Breast epithelium (tissue), 4 donors: ENCODE data around the gene PKNOX2. TPM values are rescaled to one million over a fixed set of nuclear protein-coding genes. Genes with fewer than 3 reads are reported as not detected.
"Not testable (repeated sequence)": the region's sequence is repeated elsewhere in the genome, so short reads cannot be mapped to it uniquely, and the experiment has no call there.

Source experiments
- DNase-seq, 2 donors: peaks; one replicate each; pipeline ENCODE4 v3.0.0-alpha.2; 2019; ENCODE audit warnings: low spot score in 2 of 2
- H3K27ac ChIP-seq, 2 donors: fragments of 200-600 bp; sonication (generic) in 1 of 2; one replicate each; pipeline ENCODE4 v1.5.1; 2016 to 2019; ENCODE audit warnings: mild to moderate bottlenecking in 1 of 2
- H3K27me3 ChIP-seq, 2 donors: fragments of 200-600 bp; sonication (generic) in 1 of 2; one replicate each; pipeline versions ENCODE4 v1.5.1 to v1.6.0; 2017 to 2019; ENCODE audit warnings: control low read depth in 1 of 2, mild to moderate bottlenecking in 1 of 2
- H3K36me3 ChIP-seq: fragments of 200-600 bp; one replicate; pipeline ENCODE4 v1.5.1; 2019
- H3K4me1 ChIP-seq, 2 donors: fragments of 200-600 bp; sonication (generic); one replicate each; pipeline ENCODE4 v1.5.1; 2016 to 2019; ENCODE audit warnings: control low read depth in 1 of 2
- H3K4me3 ChIP-seq, 3 donors: fragments of 200-600 bp; sonication (generic); 1 replicate in 2 of 3; 2 replicates in 1 of 3; pipeline ENCODE4 v1.5.1; 2016 to 2019; ENCODE audit warnings: mild to moderate bottlenecking in 3 of 3, moderate library complexity in 2 of 3
- H3K9me3 ChIP-seq, 2 donors: fragments of 200-600 bp; sonication (generic) in 1 of 2; one replicate each; pipeline ENCODE4 v1.5.1; 2016 to 2019; ENCODE audit warnings: control low read depth in 1 of 2
- POLR2A ChIP-seq: fragments of 450-650 bp; IDR thresholded peaks from one replicate; pipeline ENCODE4 v1.6.1; 2016; ENCODE audit warnings: antibody characterized with exemption, mild to moderate bottlenecking, moderate library complexity
- POLR2AphosphoS5 ChIP-seq, 3 donors: sonication (generic); formaldehyde crosslinking; IDR thresholded peaks; one replicate each; pipeline ENCODE4 v1.6.1; 2017; ENCODE audit warnings: antibody characterized with exemption in 3 of 3
- intact Hi-C: fragments of 100-400 bp; cut with DNase I; formaldehyde crosslinking; loops from one replicate; pipeline ENCODE4 v1.15.1; 2023; ENCODE audit warnings: low total_unique reads
- total RNA-seq, 3 donors: library from RNA; depleted of rRNA; stranded (reverse); fragments of >200 nt; gene quantifications; one replicate each; pipeline ENCODE4 v1.1.0, GENCODE V29; 2016
- TF ChIP-seq, protein P1 (sequence below), 3 donors: fragments of 450-650 bp; IDR thresholded peaks; one replicate each; pipeline ENCODE4 v1.5.1; 2016 to 2017; ENCODE audit warnings: antibody characterized with exemption in 3 of 3, mild to moderate bottlenecking in 3 of 3, moderate library complexity in 3 of 3

PKNOX2 gene
- total RNA-seq, 3 donors from 2014 or later, result 0.32 to 1.0 (median 0.66) TPM

- H3K27ac ChIP-seq, result no peak overlapping the region
- H3K4me3 ChIP-seq, result no peak overlapping the region
- intact Hi-C loops, result no loop called here
- no peak for TF ChIP-seq POLR2A
- no peaks in the 10 kb centered on the region for H3K9me3 ChIP-seq
- H3K27me3 ChIP-seq, result no peaks in the 10 kb centered on the region
- no peak for DNase-seq
- H3K4me1 ChIP-seq, result no peaks in the 10 kb centered on the region
- H3K36me3 ChIP-seq, result no peaks in the 10 kb centered on the region
Observed at GRCh38 chr11:125218336-125218735, 53.8 kb downstream of the PKNOX2 start.

GRCh38 chr11:125221461-125221860 lies 56.9 kb downstream of the PKNOX2 start:
- Histone ChIP-seq H3K36me3 (no peaks in the 10 kb centered on the region), H3K4me3 (no peak overlapping the region), H3K27ac (no peak overlapping the region), H3K27me3 (no peaks in the 10 kb centered on the region), H3K9me3 (no peaks in the 10 kb centered on the region), H3K4me1 (no peaks in the 10 kb centered on the region)
- intact Hi-C loops, result no loop called here
- no peak for DNase-seq
- TF ChIP-seq, protein P1, sequence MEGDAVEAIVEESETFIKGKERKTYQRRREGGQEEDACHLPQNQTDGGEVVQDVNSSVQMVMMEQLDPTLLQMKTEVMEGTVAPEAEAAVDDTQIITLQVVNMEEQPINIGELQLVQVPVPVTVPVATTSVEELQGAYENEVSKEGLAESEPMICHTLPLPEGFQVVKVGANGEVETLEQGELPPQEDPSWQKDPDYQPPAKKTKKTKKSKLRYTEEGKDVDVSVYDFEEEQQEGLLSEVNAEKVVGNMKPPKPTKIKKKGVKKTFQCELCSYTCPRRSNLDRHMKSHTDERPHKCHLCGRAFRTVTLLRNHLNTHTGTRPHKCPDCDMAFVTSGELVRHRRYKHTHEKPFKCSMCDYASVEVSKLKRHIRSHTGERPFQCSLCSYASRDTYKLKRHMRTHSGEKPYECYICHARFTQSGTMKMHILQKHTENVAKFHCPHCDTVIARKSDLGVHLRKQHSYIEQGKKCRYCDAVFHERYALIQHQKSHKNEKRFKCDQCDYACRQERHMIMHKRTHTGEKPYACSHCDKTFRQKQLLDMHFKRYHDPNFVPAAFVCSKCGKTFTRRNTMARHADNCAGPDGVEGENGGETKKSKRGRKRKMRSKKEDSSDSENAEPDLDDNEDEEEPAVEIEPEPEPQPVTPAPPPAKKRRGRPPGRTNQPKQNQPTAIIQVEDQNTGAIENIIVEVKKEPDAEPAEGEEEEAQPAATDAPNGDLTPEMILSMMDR (IDR thresholded peaks at IDR 0.05), result no peak
- no peak for TF ChIP-seq POLR2AphosphoS5 (IDR thresholded peaks at IDR 0.05)
- TF ChIP-seq POLR2A, result no peak

DNA sequence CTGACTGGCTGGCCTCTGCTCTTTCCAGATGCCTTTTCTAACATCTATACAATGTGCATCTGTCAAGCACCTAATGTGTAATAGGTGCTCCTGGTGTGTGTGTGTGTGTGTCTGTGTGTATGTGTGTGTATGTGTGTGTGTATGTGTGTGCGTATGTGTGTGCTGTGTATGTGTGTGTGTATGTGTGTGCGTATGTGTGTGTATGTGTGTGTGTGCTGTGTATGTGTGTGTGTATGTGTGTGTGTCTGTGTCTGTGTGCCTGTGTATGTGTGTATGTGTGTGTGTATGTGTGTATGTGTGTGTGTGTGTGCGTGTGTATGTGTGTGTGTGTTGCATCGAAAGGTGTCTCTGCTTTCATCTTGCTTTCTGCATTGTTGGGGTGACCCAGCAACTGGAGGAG lies 57.9 kb downstream of the PKNOX2 start:
- Histone ChIP-seq H3K4me3 (no peak overlapping the region), H3K36me3 (no peaks in the 10 kb centered on the region), H3K4me1 (no peaks in the 10 kb centered on the region), H3K27ac (no peak overlapping the region), H3K9me3 (no peaks in the 10 kb centered on the region), H3K27me3 (no peaks in the 10 kb centered on the region)
- TF ChIP-seq POLR2A (no peak), POLR2AphosphoS5 (IDR thresholded peaks at IDR 0.05) (no peak)
- TF ChIP-seq, protein P1 (IDR thresholded peaks at IDR 0.05), result no peak
- DNase-seq, result no peak
- intact Hi-C loops, result no loop called here

- H3K27ac ChIP-seq, H3K4me3 ChIP-seq, H3K4me1 ChIP-seq, H3K9me3 ChIP-seq, H3K27me3 ChIP-seq, intact Hi-C loops, DNase-seq, H3K36me3 ChIP-seq: not testable (repeated sequence)
Observed at GRCh38 chr11:125223161-125223560, 58.6 kb downstream of the PKNOX2 start.

GRCh38 chr11:125223901-125224361 lies 59.4 kb downstream of the PKNOX2 start:
- peaks cover 0 to 3% of the 10 kb centered on the region in 2 donors for H3K27me3 ChIP-seq
- H3K4me3 ChIP-seq, result no peak overlapping the region
- H3K9me3 ChIP-seq, result no peaks in the 10 kb centered on the region
- H3K36me3 ChIP-seq, result no peaks in the 10 kb centered on the region
- H3K4me1 ChIP-seq, result no peaks in the 10 kb centered on the region
- intact Hi-C loops, result no loop called here
- no peak for DNase-seq
- TF ChIP-seq POLR2A (no peak), POLR2AphosphoS5 (IDR thresholded peaks at IDR 0.05) (no peak)
- TF ChIP-seq, protein P1 (IDR thresholded peaks at IDR 0.05), result no peak
- no peak overlapping the region for H3K27ac ChIP-seq

DNA sequence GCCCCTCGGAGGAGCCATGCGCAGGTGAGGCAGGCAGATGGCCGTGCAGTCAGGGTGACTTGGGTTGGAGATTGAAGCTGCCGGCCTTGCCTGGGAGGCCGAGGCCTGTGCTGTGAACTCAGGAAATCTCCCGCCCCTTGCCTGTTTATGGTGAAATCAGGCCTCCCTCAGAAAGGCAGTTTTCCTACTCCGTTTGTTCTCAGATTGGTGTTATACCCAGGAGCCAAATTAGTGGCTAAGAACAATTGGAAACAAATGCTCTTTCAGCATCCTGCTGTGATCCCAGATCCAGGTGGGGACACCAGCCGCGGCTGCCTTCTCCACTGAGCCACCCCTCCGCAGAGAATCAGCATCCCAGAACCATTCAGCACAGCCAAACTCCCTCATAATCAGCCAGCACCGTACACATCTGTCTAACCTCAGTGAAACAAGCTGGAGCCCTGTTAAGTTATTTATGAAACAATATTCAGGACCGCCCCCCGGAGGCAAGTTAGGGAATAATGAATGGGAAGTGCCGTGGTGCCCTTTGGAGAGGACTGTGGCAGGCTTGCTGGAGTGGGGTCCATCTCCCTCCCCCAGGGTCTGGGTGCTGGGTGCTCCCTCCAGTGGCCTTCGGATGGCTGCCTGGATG lies 60.0 kb downstream of the PKNOX2 start:
- peaks cover 0 to 3% of the 10 kb centered on the region in 2 donors for H3K27me3 ChIP-seq
- intact Hi-C loops, result loop anchor here (5.0 kb wide), 1 partner anchor 593 kb away; no protein-coding TSS in a partner anchor
- H3K4me1 ChIP-seq, result no peaks in the 10 kb centered on the region
- H3K4me3 ChIP-seq, result no peak overlapping the region
- DNase-seq, result no peak
- no peaks in the 10 kb centered on the region for H3K36me3 ChIP-seq
- TF ChIP-seq POLR2A, result no peak
- TF ChIP-seq, protein P1 (IDR thresholded peaks at IDR 0.05), result no peak
- no peak for TF ChIP-seq POLR2AphosphoS5 (IDR thresholded peaks at IDR 0.05)
- no peaks in the 10 kb centered on the region for H3K9me3 ChIP-seq
- H3K27ac ChIP-seq, result no peak overlapping the region
